Amniotic epithelial cell (primary cell): Measurements from ENCODE around the gene JAKMIP3.

Experiments used
- DNase-seq: peaks from one replicate; pipeline ENCODE4 v3.0.0-alpha.2; 2010; ENCODE audit warnings: low read depth

The JAKMIP3 gene

GRCh38 chr10:132110111-132110521, 44.4 kb downstream of the JAKMIP3 start:
- DNase-seq = no peak

- no peak for DNase-seq
Measured at GRCh38 chr10:132110713-132111112, 45.0 kb downstream of the JAKMIP3 start.

- DNase-seq = no peak
Measured at GRCh38 chr10:132111121-132111731, 45.5 kb downstream of the JAKMIP3 start.

GRCh38 chr10:132111871-132112341, 46.2 kb downstream of the JAKMIP3 start:
- no peak for DNase-seq

- no peak for DNase-seq
Measured at GRCh38 chr10:132112611-132113010, 46.9 kb downstream of the JAKMIP3 start.

- DNase-seq = no peak
Measured at GRCh38 chr10:132113206-132113605, 47.5 kb downstream of the JAKMIP3 start.

- DNase-seq = no peak
Measured at GRCh38 chr10:132113766-132114365, 48.1 kb downstream of the JAKMIP3 start.

GRCh38 chr10:132114953-132115520, 49.3 kb downstream of the JAKMIP3 start:
- DNase-seq = no peak
